C4-2B (cell line): ENCODE measurements around the gene VAV3.

Experiments used
- ZFX ChIP-seq: fragments of 450-650 bp; IDR thresholded peaks from 2 replicates; pipeline ENCODE4 v1.6.1; 2017
- TF ChIP-seq, protein P1 (sequence below): fragments of 450-650 bp; conservative IDR thresholded peaks from 2 replicates; pipeline ENCODE4 v1.5.1; 2017; ENCODE audit warnings: mild to moderate bottlenecking

DNA sequence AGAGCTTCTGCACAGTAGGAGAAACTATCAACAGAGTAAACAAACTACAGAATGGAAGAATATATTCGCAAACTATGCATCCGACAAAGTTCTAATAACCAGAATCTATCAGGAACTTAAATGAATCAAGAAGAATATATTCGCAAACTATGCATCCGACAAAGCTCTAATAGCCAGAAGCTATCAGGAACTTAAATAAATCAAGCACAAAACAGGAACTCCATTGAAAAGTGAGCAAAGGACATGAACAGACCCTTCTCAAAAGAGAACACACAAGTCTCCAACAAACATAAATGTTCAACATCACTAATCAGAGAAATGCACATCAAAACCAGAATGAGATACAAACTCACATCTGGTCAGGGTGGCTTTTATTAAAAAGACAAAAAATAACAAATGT is 126.9 kb downstream of the VAV3 start:
- TF ChIP-seq, protein P1, sequence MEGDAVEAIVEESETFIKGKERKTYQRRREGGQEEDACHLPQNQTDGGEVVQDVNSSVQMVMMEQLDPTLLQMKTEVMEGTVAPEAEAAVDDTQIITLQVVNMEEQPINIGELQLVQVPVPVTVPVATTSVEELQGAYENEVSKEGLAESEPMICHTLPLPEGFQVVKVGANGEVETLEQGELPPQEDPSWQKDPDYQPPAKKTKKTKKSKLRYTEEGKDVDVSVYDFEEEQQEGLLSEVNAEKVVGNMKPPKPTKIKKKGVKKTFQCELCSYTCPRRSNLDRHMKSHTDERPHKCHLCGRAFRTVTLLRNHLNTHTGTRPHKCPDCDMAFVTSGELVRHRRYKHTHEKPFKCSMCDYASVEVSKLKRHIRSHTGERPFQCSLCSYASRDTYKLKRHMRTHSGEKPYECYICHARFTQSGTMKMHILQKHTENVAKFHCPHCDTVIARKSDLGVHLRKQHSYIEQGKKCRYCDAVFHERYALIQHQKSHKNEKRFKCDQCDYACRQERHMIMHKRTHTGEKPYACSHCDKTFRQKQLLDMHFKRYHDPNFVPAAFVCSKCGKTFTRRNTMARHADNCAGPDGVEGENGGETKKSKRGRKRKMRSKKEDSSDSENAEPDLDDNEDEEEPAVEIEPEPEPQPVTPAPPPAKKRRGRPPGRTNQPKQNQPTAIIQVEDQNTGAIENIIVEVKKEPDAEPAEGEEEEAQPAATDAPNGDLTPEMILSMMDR, result no peak
- no peak for TF ChIP-seq ZFX
